Measurements from ENCODE around the gene WASF1.

The WASF1 gene

GRCh38 chr6:110158479-110158878 is 21.0 kb downstream of the WASF1 start:
- no peak overlapping the region for H3K27ac Mint-ChIP-seq
- H3K27me3 Mint-ChIP-seq (ENCODE audit: low read depth, poor library complexity): no peaks in the 10 kb centered on the region
- peaks cover 61% of the 10 kb centered on the region for H3K36me3 Mint-ChIP-seq (ENCODE audit: low read depth)
- no peak for DNase-seq
- peaks cover 47% of the 10 kb centered on the region for H3K9me3 Mint-ChIP-seq
- no peak overlapping the region for H3K4me3 Mint-ChIP-seq
- H3K4me1 Mint-ChIP-seq: no peaks in the 10 kb centered on the region
- no peak for TF ChIP-seq CTCF (IDR thresholded peaks at IDR 0.05)

DNA sequence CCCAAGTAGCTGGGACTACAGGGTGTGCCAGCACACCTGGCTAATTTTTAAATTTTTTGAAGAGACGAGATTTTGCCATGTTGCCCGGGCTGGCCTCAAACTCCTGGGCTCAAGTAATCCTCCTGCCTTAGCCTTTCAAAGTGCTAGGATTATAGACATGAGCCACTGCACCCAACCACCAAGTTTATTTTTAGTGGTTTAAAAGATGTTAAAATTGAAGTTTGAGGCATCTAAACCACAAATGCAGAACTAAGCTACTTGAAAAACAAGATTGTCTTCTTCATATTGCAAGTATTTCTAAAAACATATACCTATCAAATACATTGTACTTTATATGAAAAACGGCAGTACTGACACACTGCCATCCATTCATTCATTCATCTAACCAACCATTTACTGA is 31.6 kb downstream of the WASF1 start:
- no peak for DNase-seq
- Mint-ChIP-seq H3K9me3 (peaks cover 26% of the 10 kb centered on the region), H3K4me1 (no peaks in the 10 kb centered on the region), H3K27me3 (ENCODE audit: low read depth, poor library complexity) (no peaks in the 10 kb centered on the region), H3K4me3 (no peak overlapping the region), H3K36me3 (ENCODE audit: low read depth) (peaks cover 65% of the 10 kb centered on the region), H3K27ac (no peak overlapping the region)
- no peak for TF ChIP-seq CTCF (IDR thresholded peaks at IDR 0.05)

DNA sequence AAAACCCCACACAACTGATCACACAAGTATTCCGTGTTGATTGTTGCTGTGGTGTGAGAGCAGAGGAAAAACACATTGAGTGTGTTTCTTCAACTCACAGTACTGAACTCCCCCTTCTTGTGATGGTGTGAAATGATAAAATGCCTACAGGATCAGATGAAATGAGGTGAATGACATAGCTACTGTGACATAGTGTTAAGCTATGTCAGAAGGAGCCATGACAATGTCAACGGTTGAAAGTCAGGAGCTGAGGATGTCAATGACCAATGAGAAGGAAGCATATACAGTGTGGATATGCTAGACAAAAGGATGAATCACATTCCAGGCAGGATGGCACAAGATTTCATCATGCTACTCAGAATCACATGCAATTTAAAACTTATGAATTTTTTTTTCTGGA is 38.8 kb downstream of the WASF1 start:
- no peak for DNase-seq
- TF ChIP-seq CTCF (IDR thresholded peaks at IDR 0.05): no peak
- Mint-ChIP-seq H3K4me1 (no peaks in the 10 kb centered on the region), H3K27ac (no peak overlapping the region), H3K9me3 (peaks cover 77% of the 10 kb centered on the region), H3K27me3 (ENCODE audit: low read depth, poor library complexity) (no peaks in the 10 kb centered on the region), H3K36me3 (ENCODE audit: low read depth) (peaks cover 84% of the 10 kb centered on the region), H3K4me3 (no peak overlapping the region)

DNA sequence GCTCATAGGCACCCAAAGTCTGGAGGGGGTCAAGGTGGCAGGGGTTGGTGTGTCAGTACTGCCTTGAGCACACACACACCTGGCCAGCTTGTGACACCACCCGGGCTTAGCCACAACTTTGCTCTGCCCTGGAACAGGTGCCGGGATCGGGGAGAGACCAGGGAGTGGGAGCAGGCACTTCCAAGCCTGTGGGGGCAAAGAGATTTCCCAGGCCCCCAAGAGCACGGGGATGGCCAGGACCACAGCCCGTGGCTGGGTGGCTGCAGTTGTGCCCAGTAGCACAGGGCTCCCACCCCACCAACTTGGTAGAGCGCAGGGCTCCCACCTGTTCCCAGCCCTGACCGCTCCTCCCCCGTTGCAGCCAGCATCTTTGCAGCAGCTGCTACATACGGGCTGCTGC is 40.4 kb downstream of the WASF1 start:
- peaks cover 79% of the 10 kb centered on the region for H3K9me3 Mint-ChIP-seq

GRCh38 chr6:110137924-110138887 is 41.3 kb downstream of the WASF1 start:
- no peak overlapping the region for H3K27ac Mint-ChIP-seq
- H3K27me3 Mint-ChIP-seq (ENCODE audit: low read depth, poor library complexity): no peaks in the 10 kb centered on the region
- H3K4me3 Mint-ChIP-seq: no peak overlapping the region
- no peak for TF ChIP-seq CTCF (IDR thresholded peaks at IDR 0.05)
- no peak for DNase-seq
- H3K36me3 Mint-ChIP-seq (ENCODE audit: low read depth): peaks cover 92% of the 10 kb centered on the region
- H3K4me1 Mint-ChIP-seq: no peaks in the 10 kb centered on the region
- peaks cover 85% of the 10 kb centered on the region for H3K9me3 Mint-ChIP-seq

More for the DNA sequence above, 40.4 kb downstream of the WASF1 start:
- DNase-seq: no peak
- no peaks in the 10 kb centered on the region for H3K27me3 Mint-ChIP-seq (ENCODE audit: low read depth, poor library complexity)
- H3K27ac Mint-ChIP-seq: no peak overlapping the region
- peaks cover 86% of the 10 kb centered on the region for H3K36me3 Mint-ChIP-seq (ENCODE audit: low read depth)
- H3K4me1 Mint-ChIP-seq: no peaks in the 10 kb centered on the region
- no peak overlapping the region for H3K4me3 Mint-ChIP-seq
- no peak for TF ChIP-seq CTCF (IDR thresholded peaks at IDR 0.05)

- TF ChIP-seq CTCF (IDR thresholded peaks at IDR 0.05): no peak
- Mint-ChIP-seq H3K27me3 (ENCODE audit: low read depth, poor library complexity) (no peaks in the 10 kb centered on the region), H3K36me3 (ENCODE audit: low read depth) (peaks cover 64% of the 10 kb centered on the region), H3K4me3 (no peak overlapping the region), H3K27ac (no peak overlapping the region), H3K4me1 (no peaks in the 10 kb centered on the region), H3K9me3 (peaks cover 32% of the 10 kb centered on the region)
- DNase-seq: no peak
Observed at GRCh38 chr6:110130362-110130761, 49.1 kb downstream of the WASF1 start.
